Brain microvascular endothelial cell (primary cell): ENCODE data around the gene TCF4.
A peak's percentile ranks its signal among the peaks of the same experiment; 100 is the strongest.

Experiments
- DNase-seq: peaks from one replicate; pipeline ENCODE4 v3.0.0-alpha.2; 2020
- H3K27ac ChIP-seq: fragments of 250-450 bp; sonication (Bioruptor Pico); 2 replicates; pipeline ENCODE4 v1.5.1; 2020; ENCODE audit warnings: mild to moderate bottlenecking, moderate library complexity
- H3K27me3 ChIP-seq: fragments of 250-450 bp; sonication (Bioruptor Pico); replicated peaks from 2 replicates; pipeline ENCODE4 v1.5.1; 2020; ENCODE audit warnings: mild to moderate bottlenecking
- H3K36me3 ChIP-seq: fragments of 250-450 bp; sonication (Bioruptor Pico); replicated peaks from 2 replicates; pipeline ENCODE4 v1.5.1; 2020; ENCODE audit warnings: mild to moderate bottlenecking
- H3K4me3 ChIP-seq: 2 replicates; pipeline ENCODE4 v1.5.1; 2011; ENCODE audit warnings: low read depth, mild to moderate bottlenecking, control low read depth, low read length, moderate library complexity
- CTCF ChIP-seq: IDR thresholded peaks from 2 replicates; pipeline ENCODE4 v1.5.1; 2011; ENCODE audit warnings: low read depth, mild to moderate bottlenecking, moderate library complexity, low read length, control low read depth, inconsistent platforms; ENCODE audit errors: missing control alignments
- in situ Hi-C: cut with HindIII; loops from 2 replicates; pipeline ENCODE4 v1.10.0; 2017; ENCODE audit warnings: low sequenced_read_pairs, low pct_ligation_motif_present

TCF4 gene

GRCh38 chr18:55407774-55408535 lies 180.0 kb downstream of the TCF4 start:
- DNase-seq: no peak
- H3K4me3 ChIP-seq: no peak overlapping the region
- in situ Hi-C loops: no loop called here
- no peaks in the 10 kb centered on the region for H3K27me3 ChIP-seq
- H3K27ac ChIP-seq: no peak overlapping the region
- TF ChIP-seq CTCF: no peak
- no peaks in the 10 kb centered on the region for H3K36me3 ChIP-seq

GRCh38 chr18:55407191-55407590 lies 180.8 kb downstream of the TCF4 start:
- no peak overlapping the region for H3K27ac ChIP-seq
- in situ Hi-C loops: no loop called here
- no peaks in the 10 kb centered on the region for H3K36me3 ChIP-seq
- H3K4me3 ChIP-seq: no peak overlapping the region
- no peak for DNase-seq
- TF ChIP-seq CTCF: no peak
- no peaks in the 10 kb centered on the region for H3K27me3 ChIP-seq

GRCh38 chr18:55406451-55406991 lies 181.5 kb downstream of the TCF4 start:
- no peak overlapping the region for H3K27ac ChIP-seq
- no peak for TF ChIP-seq CTCF
- no peak for DNase-seq
- H3K27me3 ChIP-seq: no peaks in the 10 kb centered on the region
- no peaks in the 10 kb centered on the region for H3K36me3 ChIP-seq
- in situ Hi-C loops: no loop called here
- peak overlapping the region; percentile 2 for H3K4me3 ChIP-seq

GRCh38 chr18:55405893-55406406 lies 182.0 kb downstream of the TCF4 start:
- H3K36me3 ChIP-seq: no peaks in the 10 kb centered on the region
- H3K27ac ChIP-seq: peak overlapping the region; percentile 32
- H3K27me3 ChIP-seq: no peaks in the 10 kb centered on the region
- in situ Hi-C loops: no loop called here
- peak; percentile 99 for DNase-seq
- TF ChIP-seq CTCF: peak; percentile 49
- no peak overlapping the region for H3K4me3 ChIP-seq

- in situ Hi-C loops: no loop called here
- no peak for TF ChIP-seq CTCF
- H3K27ac ChIP-seq: peak overlapping the region; percentile 32
- no peak for DNase-seq
- no peaks in the 10 kb centered on the region for H3K36me3 ChIP-seq
- H3K27me3 ChIP-seq: no peaks in the 10 kb centered on the region
- no peak overlapping the region for H3K4me3 ChIP-seq
Measured at GRCh38 chr18:55405475-55405874, 182.5 kb downstream of the TCF4 start.
